Activated CD4-positive, alpha-beta T cell treated with anti-CD3 and anti-CD28 coated beads, Interleukin-2, amount 50 U/mL, for 4 hours (primary cell): ENCODE measurements around the gene AZIN2.
"Not testable (repeated sequence)": the region's sequence is repeated elsewhere in the genome, so short reads cannot be mapped to it uniquely, and the experiment has no call there.

Source experiments
- DNase-seq, 2 experiments: peaks; one replicate each; pipeline ENCODE4 v3.0.0-alpha.2; 2020

Gene AZIN2

GRCh38 chr1:33080885-33081553 is at the start of gene AZIN2:
Gene AZIN2, plus strand, starts transcription at chr1:33081153. Its CDS starts 1,097 bp downstream, at chr1:33082250.
- peak; percentile 97 for DNase-seq

DNA sequence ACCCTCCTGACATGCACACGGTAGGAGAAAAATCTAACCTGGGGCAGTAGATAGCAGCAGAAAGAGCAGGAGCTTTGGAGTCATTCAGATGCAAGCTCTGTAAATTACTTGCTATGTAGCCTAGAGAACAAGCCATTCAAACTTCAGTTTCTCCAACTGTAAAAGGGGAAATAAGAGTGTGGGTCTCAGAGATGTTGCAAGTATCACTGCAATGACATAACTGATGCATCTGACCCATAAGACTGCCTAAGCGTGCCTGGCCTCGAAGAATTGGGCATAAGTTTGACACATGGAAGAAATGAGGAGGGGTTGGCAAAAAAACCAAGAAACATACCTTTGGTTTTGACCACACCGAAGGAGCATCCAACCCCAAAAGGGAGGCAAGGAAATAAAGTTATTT is 49.4 kb upstream of the AZIN2 start:
- DNase-seq: no peak

- no peak for DNase-seq
These were observed 48.7 kb upstream of the AZIN2 start for GRCh38 chr1:33032126-33032869.

DNA sequence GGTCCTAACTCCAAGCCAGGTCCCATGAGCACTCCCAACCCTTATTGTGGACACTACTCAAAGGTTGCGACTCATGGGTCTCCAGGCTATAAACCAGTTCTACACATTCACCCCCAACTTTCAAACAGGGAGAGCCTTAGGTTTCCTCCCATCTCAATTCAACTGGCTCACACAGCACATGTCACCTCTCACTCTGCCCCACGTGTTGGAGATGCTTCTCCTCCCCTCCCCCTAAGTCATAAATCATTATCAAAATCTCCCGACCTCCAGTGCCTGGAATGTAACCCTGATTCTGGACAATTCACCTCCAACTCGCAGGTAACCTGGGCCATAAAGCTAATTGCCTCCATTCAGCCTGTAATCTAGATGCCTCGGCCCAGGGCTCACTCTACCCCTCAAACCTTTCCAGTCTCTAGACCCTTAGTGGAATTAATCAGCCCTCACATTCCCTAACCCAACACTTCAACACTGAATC is 44.9 kb upstream of the AZIN2 start:
- no peak for DNase-seq

GRCh38 chr1:33036526-33037503 is 44.1 kb upstream of the AZIN2 start, which contains the start of gene AK2:
Gene AK2, minus strand, starts transcription at chr1:33036883. Its CDS starts 55 bp downstream, at chr1:33036828.
- peak; percentile 83 to 84 for DNase-seq

DNA sequence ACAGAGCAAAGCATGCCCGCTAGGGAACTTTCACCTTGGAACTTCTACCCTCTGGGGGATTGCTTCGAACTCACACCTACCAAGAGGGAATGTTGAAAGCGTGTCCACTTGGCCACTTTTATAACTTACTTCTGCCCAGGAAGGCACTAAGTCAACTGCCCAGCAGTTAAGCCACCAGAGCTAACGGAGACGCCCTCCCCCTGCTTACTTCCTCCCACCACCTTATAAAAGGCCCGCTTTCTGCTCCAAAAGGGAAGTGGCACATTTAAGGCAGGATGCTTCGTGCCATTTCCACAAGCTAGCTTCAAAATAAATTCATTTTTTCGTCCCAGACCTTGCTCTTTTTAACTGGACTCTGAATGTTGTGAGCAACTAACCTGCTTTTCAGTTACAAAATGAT is 41.1 kb upstream of the AZIN2 start:
- DNase-seq: no peak

GRCh38 chr1:33041026-33041425 is 39.9 kb upstream of the AZIN2 start:
- no peak for DNase-seq

GRCh38 chr1:33042831-33043230 is 38.1 kb upstream of the AZIN2 start:
- no peak for DNase-seq

DNA sequence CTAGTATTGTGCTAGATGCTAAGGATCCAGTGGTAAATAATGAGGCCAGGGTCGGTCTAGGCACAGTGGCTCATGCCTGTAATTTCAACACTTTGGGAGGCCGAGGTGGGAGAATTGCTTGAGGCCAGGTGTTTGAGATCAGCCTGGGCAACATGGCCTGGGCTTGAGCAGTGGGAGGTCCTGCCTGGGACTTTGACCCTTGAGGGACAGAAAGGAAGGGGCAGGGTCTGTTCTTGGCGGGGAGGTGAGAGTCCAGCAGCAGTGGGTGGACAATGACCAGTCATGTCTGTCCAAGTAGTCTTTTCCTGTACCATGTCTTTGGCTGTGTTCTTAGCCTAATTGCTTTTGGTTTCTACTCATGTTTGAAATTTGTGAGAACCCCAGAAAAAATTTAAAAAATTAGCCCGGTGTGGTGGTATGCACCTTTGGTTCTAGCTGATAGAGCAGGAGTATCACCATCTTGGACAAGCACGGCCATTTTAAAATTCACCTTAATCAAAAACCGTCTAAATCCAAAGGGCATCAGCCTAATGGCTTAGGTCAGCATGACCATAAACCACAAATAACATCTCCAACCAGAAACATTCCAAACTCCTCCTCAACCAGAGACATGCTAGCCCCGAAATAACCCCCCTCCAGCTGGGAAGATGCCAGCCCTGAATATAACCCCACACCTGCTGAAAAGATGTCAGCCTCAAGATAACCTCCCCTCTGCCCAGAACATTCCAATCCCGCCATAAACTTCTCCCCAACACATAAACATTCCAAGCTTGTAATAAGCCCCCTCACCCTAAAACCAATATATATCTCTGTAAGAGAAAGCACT is 37.5 kb upstream of the AZIN2 start:
- DNase-seq: no peak

DNA sequence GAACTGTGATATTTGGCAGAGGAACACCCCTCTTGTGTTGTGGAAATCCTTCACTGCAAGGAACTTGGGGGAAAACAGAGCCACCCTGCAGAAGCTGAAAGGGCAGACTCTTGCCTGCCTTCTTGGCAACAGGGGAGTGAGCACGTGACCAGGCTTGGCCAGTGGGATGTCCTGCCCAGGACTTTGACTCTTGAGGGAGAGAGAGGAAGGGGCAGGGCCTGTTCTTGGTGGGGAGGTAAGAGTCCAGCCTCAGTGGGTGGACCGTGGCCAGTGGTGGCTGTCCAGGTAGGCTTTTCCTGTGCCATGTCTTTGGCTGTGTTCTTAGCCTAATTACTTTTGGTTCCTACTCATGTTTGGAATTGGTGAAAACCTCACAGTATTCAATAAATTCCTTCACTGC is 35.7 kb upstream of the AZIN2 start:
- DNase-seq: no peak

GRCh38 chr1:33045814-33046213 is 35.1 kb upstream of the AZIN2 start:
- DNase-seq: no peak

- not testable (repeated sequence) for DNase-seq
These were observed 34.7 kb upstream of the AZIN2 start for GRCh38 chr1:33046234-33046633.

GRCh38 chr1:33047290-33047689 is 33.7 kb upstream of the AZIN2 start:
- DNase-seq: no peak

DNA sequence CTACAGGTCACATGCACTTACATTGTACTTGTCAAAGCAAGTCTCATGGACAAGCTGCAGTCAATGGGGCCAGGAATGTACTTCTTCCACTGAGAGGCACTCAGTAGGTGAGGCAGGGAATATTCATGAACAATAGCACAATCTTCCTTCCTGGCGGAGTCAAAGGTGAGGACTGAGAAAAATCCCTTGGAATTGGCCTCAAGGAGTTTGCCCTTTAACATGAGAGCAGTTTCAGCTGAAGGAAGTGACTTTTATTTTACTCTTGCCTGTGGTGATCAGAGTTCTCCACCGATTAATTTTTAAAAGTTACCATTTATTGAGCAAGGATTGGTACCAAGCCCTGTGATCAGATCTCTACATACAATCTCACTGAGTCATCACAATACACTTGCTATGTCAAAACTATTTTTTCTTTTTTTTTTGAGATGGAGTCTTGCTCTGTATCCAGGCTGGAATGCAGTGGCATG is 33.1 kb upstream of the AZIN2 start:
- DNase-seq: no peak

GRCh38 chr1:33048426-33048825 is 32.5 kb upstream of the AZIN2 start:
- DNase-seq: no peak

DNA sequence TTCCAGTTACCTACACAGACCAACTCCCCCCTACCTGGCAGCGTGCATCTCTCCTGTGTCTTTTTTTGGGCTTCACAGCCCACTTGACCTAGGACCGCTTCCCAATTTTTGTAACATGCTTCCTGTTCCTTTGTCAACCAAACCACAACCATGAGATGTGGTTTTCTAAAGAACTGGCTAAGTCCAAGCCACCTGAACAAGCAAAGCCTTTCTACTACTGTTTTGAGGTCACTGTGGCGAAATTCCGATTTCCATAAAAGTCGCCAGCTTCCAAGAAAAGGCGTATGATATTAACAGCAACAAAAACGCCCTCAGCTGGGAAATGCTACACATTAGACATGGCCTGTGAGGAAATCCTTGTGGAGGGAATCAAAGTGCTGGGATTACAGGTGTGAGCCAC is 31.6 kb upstream of the AZIN2 start:
- no peak for DNase-seq

GRCh38 chr1:33050221-33051076 is 30.5 kb upstream of the AZIN2 start:
- DNase-seq: no peak

DNA sequence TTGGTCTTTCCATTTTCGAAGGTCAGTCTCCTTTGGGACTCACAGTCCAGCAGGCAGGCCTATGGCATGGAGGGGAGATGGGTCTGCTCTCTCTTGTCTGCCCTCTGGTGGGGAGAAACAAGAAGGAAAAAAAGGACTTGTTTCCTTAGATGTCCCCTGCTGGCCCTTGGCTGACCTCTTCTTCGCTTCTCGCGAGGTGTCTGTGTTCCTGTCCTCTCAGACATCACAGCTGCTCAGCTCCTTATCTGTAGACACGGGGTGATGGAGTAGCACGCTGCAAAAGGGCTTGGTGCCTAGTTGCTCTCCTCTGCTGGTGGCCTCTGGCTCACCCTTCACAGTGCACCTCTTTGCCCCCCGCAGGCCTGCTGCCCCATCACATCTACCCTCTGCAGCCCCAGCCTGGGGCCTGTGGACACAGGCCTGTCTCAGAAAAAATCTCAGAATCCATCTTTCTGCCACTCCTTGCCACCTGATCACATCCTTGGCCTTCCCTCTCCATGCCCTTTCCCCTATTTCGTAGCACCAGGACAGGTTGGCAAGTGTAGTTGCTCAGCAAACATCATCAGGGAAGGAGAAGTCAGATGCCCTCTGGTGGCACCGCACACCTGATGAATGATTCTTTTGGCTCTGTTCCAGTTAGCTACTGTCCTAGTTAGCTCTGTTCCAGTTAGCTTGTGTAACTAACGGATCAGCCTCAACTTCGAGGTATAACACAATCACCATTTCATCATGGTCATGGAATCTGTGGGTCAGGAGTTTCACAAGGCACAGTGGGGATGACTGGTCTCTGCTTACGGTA is 25.5 kb upstream of the AZIN2 start:
- DNase-seq: peak in 1 of 2 experiments; percentile 10

DNA sequence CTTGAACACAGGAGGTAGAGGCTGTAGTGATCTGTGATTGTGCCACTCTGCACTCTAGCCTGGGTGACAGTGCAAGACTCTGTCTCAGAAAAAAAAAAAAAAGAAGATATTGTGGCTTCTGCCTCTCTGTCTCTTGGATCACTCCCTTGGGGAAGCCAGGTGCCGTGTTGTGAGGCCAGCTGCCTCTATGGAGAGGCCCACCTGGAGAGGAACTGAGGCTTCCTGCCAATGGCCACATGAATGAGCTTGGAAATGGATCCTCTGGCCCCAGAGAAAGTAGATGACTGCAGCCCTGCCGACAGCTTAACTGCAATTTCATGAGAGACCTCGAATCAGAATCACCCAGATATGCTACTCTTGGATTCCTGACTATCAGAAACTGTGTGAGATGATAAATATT is 24.5 kb upstream of the AZIN2 start:
- DNase-seq: no peak

- no peak for DNase-seq
These were observed 23.9 kb upstream of the AZIN2 start for GRCh38 chr1:33057095-33057494.
